ENCODE data around the gene PTCD2. TPM values are rescaled to one million over a fixed set of nuclear protein-coding genes. Genes with fewer than 3 reads are reported as not detected.

Gene PTCD2
- total and polyA plus RNA-seq, 2 of the 8 experiments (the other 6 are each of a cell fraction or from before 2014, with no cell fraction given): 7.3 to 15.4 TPM

GRCh38 chr5:72288924-72289323 lies 31.2 kb upstream of the PTCD2 start:
- no peaks in the 10 kb centered on the region for H3K9me3 ChIP-seq (ENCODE audit: insufficient read depth in 2 of 2, low read depth in 1 of 2, low read length in 1 of 2)
- no peak overlapping the region for H3K56ac ChIP-seq (replicated peaks; ENCODE audit: insufficient read length, low read depth, low read length)
- no peaks in the 10 kb centered on the region for H4K20me1 ChIP-seq (replicated peaks in 1 of 2; ENCODE audit: control insufficient read depth in 1 of 2, insufficient read depth in 2 of 2, low read length in 2 of 2)
- H3K9ac ChIP-seq (replicated peaks in 1 of 4; ENCODE audit: extremely low read depth in 1 of 4, low read depth in 3 of 4, low read length in 3 of 4): no peak overlapping the region
- no peak overlapping the region for H2BK12ac ChIP-seq (ENCODE audit: low read depth, low read length)
- POLR2A ChIA-PET (ENCODE audit: partially characterized antibody): interaction anchor here (0.7 to 1.5 kb wide), 2 partner anchors 8 to 28 kb away, joined by 3 read pairs; no protein-coding TSS in a partner anchor
- no peak overlapping the region for H3K4ac ChIP-seq (replicated peaks; ENCODE audit: insufficient read length, low read depth, low read length)
- no peaks in the 10 kb centered on the region for H3K23me2 ChIP-seq (ENCODE audit: low read depth, low read length)
- no peak overlapping the region for H4K8ac ChIP-seq (ENCODE audit: extremely low read depth, insufficient read depth, low read length)
- no peak overlapping the region for H2BK20ac ChIP-seq (ENCODE audit: low read length)
- H2AFZ ChIP-seq (ENCODE audit: low read length): no peak overlapping the region
- no peak overlapping the region for H2BK120ac ChIP-seq (replicated peaks; ENCODE audit: low read depth, low read length)
- H3K4me2 ChIP-seq (ENCODE audit: insufficient read depth in 1 of 2, low read depth in 2 of 2, low read length in 2 of 2): no peak overlapping the region
- H2AK5ac ChIP-seq (ENCODE audit: low read depth, low read length): no peak overlapping the region
- H2BK15ac ChIP-seq (ENCODE audit: low read length): no peak overlapping the region
- H3K4me1 ChIP-seq (replicated peaks in 1 of 4; ENCODE audit: control insufficient read depth in 3 of 4, insufficient read depth in 4 of 4, low read length in 3 of 4): peaks cover 0 to 5% (median 1%) of the 10 kb centered on the region in 4 experiments; a peak in 2 of 7 replicates
- no peak overlapping the region for H3K18ac ChIP-seq (ENCODE audit: extremely low read depth, low read length)
- H3K23ac ChIP-seq (ENCODE audit: insufficient read length): no peak overlapping the region
- H3K4me3 ChIP-seq (ENCODE audit: extremely low read depth in 1 of 4, insufficient read depth in 2 of 4, low read depth in 3 of 4, low read length in 4 of 4): no peak overlapping the region
- 97% methylated on average over 2 of the region's 2 CpGs; no CpG with 5 or more reads in 1 of the 2 experiments for WGBS, 2 experiments (ENCODE audit: extremely low coverage in 1 of 2, insufficient coverage in 1 of 2, insufficient read length in 1 of 2, insufficient replicate concordance in 2 of 2, low coverage in 1 of 2, low lambda C conversion rate in 2 of 2, missing lambda C conversion rate in 1 of 2)
- H3K36me3 ChIP-seq (ENCODE audit: control insufficient read depth in 2 of 4, insufficient read depth in 4 of 4, low read length in 3 of 4): peaks cover 0 to 29% (median 5%) of the 10 kb centered on the region in 4 experiments; a peak in 4 of 8 replicates
- no peak overlapping the region for H3K14ac ChIP-seq (ENCODE audit: insufficient read length)
- no peaks in the 10 kb centered on the region for H3K79me2 ChIP-seq (ENCODE audit: control insufficient read depth in 1 of 2, insufficient read depth in 2 of 2, low read length in 2 of 2)
- no peak overlapping the region for H4K5ac ChIP-seq (ENCODE audit: insufficient read length, low read depth, low read length)
- H3K27ac ChIP-seq (ENCODE audit: low read depth, low read length): no peak overlapping the region
- no peaks in the 10 kb centered on the region for H3K27me3 ChIP-seq (replicated peaks in 1 of 4; ENCODE audit: control insufficient read depth in 3 of 4, extremely low read depth in 1 of 4, insufficient read depth in 3 of 4, low read length in 3 of 4)
- FAIRE-seq (no peak), DNase-seq (ENCODE audit: low read depth in 1 of 2, low spot score in 2 of 2) (no peak)
- H3K79me1 ChIP-seq (ENCODE audit: low read depth, low read length): no peaks in the 10 kb centered on the region
- H4K91ac ChIP-seq (replicated peaks; ENCODE audit: insufficient read length, low read length): no peak overlapping the region
- no peak overlapping the region for H2BK5ac ChIP-seq (ENCODE audit: low read depth, low read length)
- no peak for TF ChIP-seq CHD2 (IDR thresholded peaks at IDR 0.05; ENCODE audit: low read length)
- TF ChIP-seq HDAC6 (IDR thresholded peaks at IDR 0.05; ENCODE audit: low read depth, low read length): no peak
- TF ChIP-seq CBX5 (IDR thresholded peaks at IDR 0.05; ENCODE audit: low read depth, low read length): no peak
- TF ChIP-seq BCL11A (IDR thresholded peaks at IDR 0.05; ENCODE audit: low read depth in 2 of 2, low read length in 2 of 2): no peak
- CTCF ChIA-PET (ENCODE audit: partially characterized antibody): interaction anchor here (0.8 to 2.1 kb wide), 9 partner anchors 8 to 514 kb away, joined by 3 to 14 read pairs (median 3); no protein-coding TSS in a partner anchor

Data from H1 (cell line).